A673 (cell line): Measurements from ENCODE around the gene UTP20. TPM values are rescaled to one million over a fixed set of nuclear protein-coding genes. Genes with fewer than 3 reads are reported as not detected.

Source experiments
- BruUV-seq: library from RNA; stranded (reverse); fragments of 400-500 nt; replicated peaks from 2 replicates; lab custom pipeline; 2021; lab: Mats Ljungman, UMichigan
- CTCF ChIA-PET: fragments of 300-600 bp; sonication (Branson Sonifier 250); formaldehyde crosslinking; loops from one replicate; lab custom pipeline; 2022; ENCODE audit warnings: antibody characterized with exemption; lab: Charles Lee
- POLR2A ChIA-PET: fragments of 300-600 bp; sonication (Branson Sonifier 250); formaldehyde crosslinking; loops from one replicate; lab custom pipeline; 2022; ENCODE audit warnings: antibody characterized with exemption; ENCODE audit not compliant: low non-redundant PET; lab: Charles Lee
- DNase-seq: peaks from one replicate; pipeline ENCODE4 v3.0.0-alpha.2; 2015; ENCODE audit warnings: low spot score
- H3K27ac ChIP-seq: fragments of 200-600 bp; sonication (generic); 2 replicates; pipeline ENCODE4 v1.5.1; 2016; ENCODE audit warnings: mixed run types, low read depth, mild to moderate bottlenecking, mixed read lengths, antibody characterized with exemption, low read length; ENCODE audit not compliant: poor library complexity, severe bottlenecking
- H3K27me3 ChIP-seq: fragments of 200-600 bp; sonication (generic); replicated peaks from 2 replicates; pipeline ENCODE4 v1.6.1; 2017; ENCODE audit warnings: mixed run types, low read depth, mild to moderate bottlenecking, mixed read lengths, antibody characterized with exemption, low read length; ENCODE audit not compliant: insufficient read depth, poor library complexity
- H3K36me3 ChIP-seq: fragments of 200-600 bp; sonication (generic); 2 replicates; pipeline ENCODE4 v1.6.1; 2016; ENCODE audit warnings: mixed run types, mild to moderate bottlenecking, mixed read lengths, antibody characterized with exemption, low read length; ENCODE audit not compliant: insufficient read depth, poor library complexity, severe bottlenecking
- H3K4me1 ChIP-seq: fragments of 200-600 bp; sonication (generic); 2 replicates; pipeline ENCODE4 v1.6.1; 2017; ENCODE audit warnings: mixed run types, mild to moderate bottlenecking, mixed read lengths, antibody characterized with exemption, low read length; ENCODE audit not compliant: insufficient read depth, poor library complexity, severe bottlenecking
- H3K4me3 ChIP-seq: fragments of 200-600 bp; sonication (generic); 2 replicates; pipeline ENCODE4 v1.5.1; 2016; ENCODE audit warnings: low read depth, mixed run types, mild to moderate bottlenecking, mixed read lengths, low read length; ENCODE audit not compliant: poor library complexity, severe bottlenecking
- H3K9me3 ChIP-seq: fragments of 200-600 bp; sonication (generic); 2 replicates; pipeline ENCODE4 v1.6.1; 2016; ENCODE audit warnings: mixed run types, low read depth, mild to moderate bottlenecking, mixed read lengths, antibody characterized with exemption, low read length; ENCODE audit not compliant: poor library complexity, severe bottlenecking
- EZH2 ChIP-seq: fragments of 200-600 bp; sonication (generic); IDR thresholded peaks from 2 replicates; pipeline ENCODE4 v1.6.1; 2017; ENCODE audit warnings: borderline replicate concordance, low read depth, mild to moderate bottlenecking, mixed read lengths, antibody characterized with exemption, low read length; ENCODE audit not compliant: poor library complexity, severe bottlenecking
- intact Hi-C: fragments of 100-400 bp; cut with micrococcal nuclease; formaldehyde crosslinking; loops from one replicate; pipeline ENCODE4 v1.10.0; 2022; ENCODE audit not compliant: unreplicated experiment
- total RNA-seq: library from RNA; stranded (reverse); gene quantifications from 2 replicates; pipeline ENCODE4 v1.2.3, GENCODE V29; 2021
- TF ChIP-seq, protein P1 (sequence below): fragments of 300-800, 200-600 bp; sonication (generic); conservative IDR thresholded peaks from 2 replicates; pipeline ENCODE4 v1.5.1; 2017; ENCODE audit warnings: low read depth, mild to moderate bottlenecking, antibody characterized with exemption, low read length, moderate library complexity, mixed read lengths

Gene UTP20
- total RNA-seq, 1 experiment from 2014 or later: 53.5 TPM

DNA sequence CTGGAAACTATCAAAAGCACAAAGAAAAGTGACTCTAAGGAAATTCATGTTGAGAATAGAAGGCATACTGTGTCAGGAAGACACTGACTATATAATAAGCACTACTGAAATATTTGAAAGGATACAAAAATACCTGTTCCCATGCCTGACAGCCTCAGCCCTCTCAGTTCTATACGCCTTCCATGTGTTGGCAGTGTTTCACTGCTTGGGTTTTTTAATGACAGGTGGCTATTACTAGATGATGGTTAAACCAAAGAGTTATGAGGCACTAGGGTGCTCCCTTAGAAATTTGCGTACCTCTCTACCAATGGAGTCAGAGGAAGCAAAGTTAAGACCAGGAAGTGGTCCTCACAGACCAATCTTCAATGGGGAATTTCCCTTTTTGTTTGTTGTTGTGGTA is 44.2 kb upstream of the UTP20 start:
- Histone ChIP-seq H3K36me3 (no peaks in the 10 kb centered on the region), H3K27ac (no peak overlapping the region), H3K27me3 (no peaks in the 10 kb centered on the region), H3K9me3 (no peaks in the 10 kb centered on the region), H3K4me1 (no peaks in the 10 kb centered on the region), H3K4me3 (no peak overlapping the region)
- DNase-seq: no peak
- BruUV-seq: no TSS peak
- CTCF ChIA-PET: no interaction called here
- TF ChIP-seq EZH2: no peak
- TF ChIP-seq, protein P1, sequence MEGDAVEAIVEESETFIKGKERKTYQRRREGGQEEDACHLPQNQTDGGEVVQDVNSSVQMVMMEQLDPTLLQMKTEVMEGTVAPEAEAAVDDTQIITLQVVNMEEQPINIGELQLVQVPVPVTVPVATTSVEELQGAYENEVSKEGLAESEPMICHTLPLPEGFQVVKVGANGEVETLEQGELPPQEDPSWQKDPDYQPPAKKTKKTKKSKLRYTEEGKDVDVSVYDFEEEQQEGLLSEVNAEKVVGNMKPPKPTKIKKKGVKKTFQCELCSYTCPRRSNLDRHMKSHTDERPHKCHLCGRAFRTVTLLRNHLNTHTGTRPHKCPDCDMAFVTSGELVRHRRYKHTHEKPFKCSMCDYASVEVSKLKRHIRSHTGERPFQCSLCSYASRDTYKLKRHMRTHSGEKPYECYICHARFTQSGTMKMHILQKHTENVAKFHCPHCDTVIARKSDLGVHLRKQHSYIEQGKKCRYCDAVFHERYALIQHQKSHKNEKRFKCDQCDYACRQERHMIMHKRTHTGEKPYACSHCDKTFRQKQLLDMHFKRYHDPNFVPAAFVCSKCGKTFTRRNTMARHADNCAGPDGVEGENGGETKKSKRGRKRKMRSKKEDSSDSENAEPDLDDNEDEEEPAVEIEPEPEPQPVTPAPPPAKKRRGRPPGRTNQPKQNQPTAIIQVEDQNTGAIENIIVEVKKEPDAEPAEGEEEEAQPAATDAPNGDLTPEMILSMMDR: no peak
- POLR2A ChIA-PET: no interaction called here
- intact Hi-C loops: no loop called here

DNA sequence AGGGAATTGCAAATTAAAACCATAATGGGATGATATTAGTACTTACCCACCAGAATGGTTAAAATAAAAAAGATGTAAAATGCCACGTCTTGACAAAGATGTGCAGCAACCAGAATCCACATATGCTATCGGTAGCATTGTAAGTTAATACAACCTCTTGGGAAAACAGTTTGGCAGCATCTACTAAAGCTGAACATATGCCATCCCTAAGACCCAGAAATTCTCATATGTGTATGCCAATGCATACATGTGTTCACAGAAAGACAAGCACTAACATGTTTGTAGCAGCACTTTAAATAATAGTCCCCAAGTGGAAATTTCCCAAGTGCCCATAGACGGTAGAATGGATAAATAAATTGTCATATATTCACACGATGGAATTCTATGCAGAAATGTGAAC is 41.6 kb upstream of the UTP20 start:
- Histone ChIP-seq H3K27me3 (no peaks in the 10 kb centered on the region), H3K27ac (no peak overlapping the region), H3K4me3 (no peak overlapping the region), H3K36me3 (no peaks in the 10 kb centered on the region), H3K4me1 (no peaks in the 10 kb centered on the region), H3K9me3 (no peaks in the 10 kb centered on the region)
- BruUV-seq: no TSS peak
- TF ChIP-seq, protein P1: no peak
- TF ChIP-seq EZH2: no peak
- no peak for DNase-seq
- POLR2A ChIA-PET: no interaction called here
- CTCF ChIA-PET: no interaction called here
- intact Hi-C loops: no loop called here

DNA sequence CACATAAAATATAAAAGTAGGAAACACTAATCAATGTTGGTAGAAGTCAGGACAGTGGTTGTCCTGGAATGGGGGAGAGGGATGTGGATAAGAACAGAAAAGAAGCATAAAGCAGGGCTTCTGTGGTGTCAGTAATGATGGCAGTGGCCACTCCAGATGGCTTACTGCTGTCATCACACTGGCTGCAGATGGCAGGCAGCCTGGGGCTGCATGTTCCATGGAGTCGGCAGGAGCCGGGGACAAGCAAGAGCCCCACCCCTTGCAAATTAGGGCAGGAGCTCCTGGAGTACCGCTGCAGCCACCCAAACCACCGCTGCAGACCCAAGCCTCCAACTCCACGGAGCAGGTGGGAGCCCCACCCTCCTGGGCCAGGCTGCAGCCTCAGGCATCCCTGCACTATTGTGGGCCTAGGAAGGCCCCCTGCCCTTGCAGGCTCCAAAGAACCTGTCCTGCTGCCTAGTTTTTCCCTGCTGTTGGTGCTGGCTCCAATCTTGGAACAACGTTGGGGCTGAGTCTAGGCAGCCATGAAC is 41.0 kb upstream of the UTP20 start:
- no peaks in the 10 kb centered on the region for H3K4me1 ChIP-seq
- no peaks in the 10 kb centered on the region for H3K36me3 ChIP-seq
- no peaks in the 10 kb centered on the region for H3K27me3 ChIP-seq
- TF ChIP-seq, protein P1: no peak
- no peak for TF ChIP-seq EZH2
- H3K9me3 ChIP-seq: no peaks in the 10 kb centered on the region
- DNase-seq: no peak
- no peak overlapping the region for H3K4me3 ChIP-seq
- BruUV-seq: no TSS peak
- CTCF ChIA-PET: no interaction called here
- POLR2A ChIA-PET: no interaction called here
- no peak overlapping the region for H3K27ac ChIP-seq
- intact Hi-C loops: no loop called here
